ENCODE data around the gene CTRB1. TPM values are rescaled to one million over a fixed set of nuclear protein-coding genes. Genes with fewer than 3 reads are reported as not detected.

CTRB1 gene
- total and polyA plus RNA-seq, 2 of the 13 experiments (the other 11 are each of a cell fraction or from before 2014, with no cell fraction given) = not detected

DNA sequence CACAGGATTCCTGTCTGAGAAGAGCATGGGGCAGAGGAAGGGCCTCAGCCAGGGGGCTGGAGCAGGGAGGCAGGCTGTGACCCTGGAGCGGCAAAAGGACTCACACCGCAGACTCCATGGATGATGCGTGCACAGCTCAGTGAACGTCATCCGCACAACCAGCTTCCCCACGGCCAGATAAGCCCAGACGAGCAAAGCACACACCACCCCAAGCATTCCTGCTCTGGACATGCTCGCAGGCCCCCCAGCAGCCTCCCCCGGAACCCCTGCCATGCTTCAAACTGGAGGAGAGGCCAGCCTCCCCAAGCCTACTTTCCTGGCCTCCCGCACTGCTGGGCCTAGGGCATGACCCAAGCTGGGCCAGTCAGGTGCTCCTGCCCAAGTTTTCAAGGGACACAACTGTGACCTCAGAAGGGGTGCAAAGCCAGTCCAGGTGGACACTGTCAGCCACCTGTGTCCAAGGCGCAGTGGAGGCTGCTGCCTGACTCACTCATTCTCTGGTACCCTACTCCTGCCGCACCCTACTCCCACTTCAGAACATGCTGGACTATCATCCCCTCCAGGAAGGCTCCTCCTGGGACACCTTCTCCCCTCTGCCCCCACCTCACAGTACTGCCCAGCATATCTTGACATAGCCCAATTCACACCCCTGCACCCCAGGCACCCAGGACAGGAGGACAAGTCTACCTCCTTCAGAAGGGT, 27.9 kb downstream of the CTRB1 start (continued):
- TF ChIP-seq CENPX (CRISPR knock-in tag; IDR thresholded peaks at IDR 0.05) (no peak), TP53 (CRISPR knock-in tag; conservative IDR thresholded peaks at IDR 0.05) (0 out of 2 replicates have a peak, but pooled peaks have one; percentile 11), ZBTB38 (CRISPR knock-in tag; IDR thresholded peaks at IDR 0.05) (peak; percentile 99), XBP1 (CRISPR knock-in tag; IDR thresholded peaks at IDR 0.05) (no peak), FOSL1 (CRISPR knock-in tag; IDR thresholded peaks at IDR 0.05; ENCODE audit: borderline replicate concordance) (no peak), POLR2AphosphoS5 (IDR thresholded peaks at IDR 0.05; ENCODE audit: low read depth, low read length) (0 out of 2 replicates have a peak, but pooled peaks have one; percentile 31), ZNF430 (CRISPR knock-in tag; IDR thresholded peaks at IDR 0.05) (peak; percentile 57; the same call in 1 of the 2 replicates), ZC3H13 (CRISPR knock-in tag; IDR thresholded peaks at IDR 0.05) (peak; percentile 66; the same call in 1 of the 2 replicates), ZNF317 (CRISPR knock-in tag; IDR thresholded peaks at IDR 0.05) (no peak), FOXA3 (CRISPR knock-in tag; IDR thresholded peaks at IDR 0.05) (no peak), ZNF614 (CRISPR knock-in tag; IDR thresholded peaks at IDR 0.05; ENCODE audit: borderline replicate concordance) (no peak)
- TF ChIP-seq, protein P1, sequence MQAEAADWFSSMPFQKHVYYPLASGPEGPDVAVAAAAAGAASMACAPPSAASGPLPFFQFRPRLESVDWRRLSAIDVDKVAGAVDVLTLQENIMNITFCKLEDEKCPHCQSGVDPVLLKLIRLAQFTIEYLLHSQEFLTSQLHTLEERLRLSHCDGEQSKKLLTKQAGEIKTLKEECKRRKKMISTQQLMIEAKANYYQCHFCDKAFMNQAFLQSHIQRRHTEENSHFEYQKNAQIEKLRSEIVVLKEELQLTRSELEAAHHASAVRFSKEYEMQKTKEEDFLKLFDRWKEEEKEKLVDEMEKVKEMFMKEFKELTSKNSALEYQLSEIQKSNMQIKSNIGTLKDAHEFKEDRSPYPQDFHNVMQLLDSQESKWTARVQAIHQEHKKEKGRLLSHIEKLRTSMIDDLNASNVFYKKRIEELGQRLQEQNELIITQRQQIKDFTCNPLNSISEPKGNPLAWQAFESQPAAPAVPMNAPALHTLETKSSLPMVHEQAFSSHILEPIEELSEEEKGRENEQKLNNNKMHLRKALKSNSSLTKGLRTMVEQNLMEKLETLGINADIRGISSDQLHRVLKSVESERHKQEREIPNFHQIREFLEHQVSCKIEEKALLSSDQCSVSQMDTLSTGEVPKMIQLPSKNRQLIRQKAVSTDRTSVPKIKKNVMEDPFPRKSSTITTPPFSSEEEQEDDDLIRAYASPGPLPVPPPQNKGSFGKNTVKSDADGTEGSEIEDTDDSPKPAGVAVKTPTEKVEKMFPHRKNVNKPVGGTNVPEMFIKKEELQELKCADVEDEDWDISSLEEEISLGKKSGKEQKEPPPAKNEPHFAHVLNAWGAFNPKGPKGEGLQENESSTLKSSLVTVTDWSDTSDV (CRISPR knock-in tag; IDR thresholded peaks at IDR 0.05) = no peak
- TF ChIP-seq, protein P2, sequence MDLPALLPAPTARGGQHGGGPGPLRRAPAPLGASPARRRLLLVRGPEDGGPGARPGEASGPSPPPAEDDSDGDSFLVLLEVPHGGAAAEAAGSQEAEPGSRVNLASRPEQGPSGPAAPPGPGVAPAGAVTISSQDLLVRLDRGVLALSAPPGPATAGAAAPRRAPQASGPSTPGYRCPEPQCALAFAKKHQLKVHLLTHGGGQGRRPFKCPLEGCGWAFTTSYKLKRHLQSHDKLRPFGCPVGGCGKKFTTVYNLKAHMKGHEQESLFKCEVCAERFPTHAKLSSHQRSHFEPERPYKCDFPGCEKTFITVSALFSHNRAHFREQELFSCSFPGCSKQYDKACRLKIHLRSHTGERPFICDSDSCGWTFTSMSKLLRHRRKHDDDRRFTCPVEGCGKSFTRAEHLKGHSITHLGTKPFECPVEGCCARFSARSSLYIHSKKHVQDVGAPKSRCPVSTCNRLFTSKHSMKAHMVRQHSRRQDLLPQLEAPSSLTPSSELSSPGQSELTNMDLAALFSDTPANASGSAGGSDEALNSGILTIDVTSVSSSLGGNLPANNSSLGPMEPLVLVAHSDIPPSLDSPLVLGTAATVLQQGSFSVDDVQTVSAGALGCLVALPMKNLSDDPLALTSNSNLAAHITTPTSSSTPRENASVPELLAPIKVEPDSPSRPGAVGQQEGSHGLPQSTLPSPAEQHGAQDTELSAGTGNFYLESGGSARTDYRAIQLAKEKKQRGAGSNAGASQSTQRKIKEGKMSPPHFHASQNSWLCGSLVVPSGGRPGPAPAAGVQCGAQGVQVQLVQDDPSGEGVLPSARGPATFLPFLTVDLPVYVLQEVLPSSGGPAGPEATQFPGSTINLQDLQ (CRISPR knock-in tag; IDR thresholded peaks at IDR 0.05) = no peak
- TF ChIP-seq, protein P3, sequence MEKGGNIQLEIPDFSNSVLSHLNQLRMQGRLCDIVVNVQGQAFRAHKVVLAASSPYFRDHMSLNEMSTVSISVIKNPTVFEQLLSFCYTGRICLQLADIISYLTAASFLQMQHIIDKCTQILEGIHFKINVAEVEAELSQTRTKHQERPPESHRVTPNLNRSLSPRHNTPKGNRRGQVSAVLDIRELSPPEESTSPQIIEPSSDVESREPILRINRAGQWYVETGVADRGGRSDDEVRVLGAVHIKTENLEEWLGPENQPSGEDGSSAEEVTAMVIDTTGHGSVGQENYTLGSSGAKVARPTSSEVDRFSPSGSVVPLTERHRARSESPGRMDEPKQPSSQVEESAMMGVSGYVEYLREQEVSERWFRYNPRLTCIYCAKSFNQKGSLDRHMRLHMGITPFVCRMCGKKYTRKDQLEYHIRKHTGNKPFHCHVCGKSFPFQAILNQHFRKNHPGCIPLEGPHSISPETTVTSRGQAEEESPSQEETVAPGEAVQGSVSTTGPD (CRISPR knock-in tag; IDR thresholded peaks at IDR 0.05) = no peak
- TF ChIP-seq, protein P4, sequence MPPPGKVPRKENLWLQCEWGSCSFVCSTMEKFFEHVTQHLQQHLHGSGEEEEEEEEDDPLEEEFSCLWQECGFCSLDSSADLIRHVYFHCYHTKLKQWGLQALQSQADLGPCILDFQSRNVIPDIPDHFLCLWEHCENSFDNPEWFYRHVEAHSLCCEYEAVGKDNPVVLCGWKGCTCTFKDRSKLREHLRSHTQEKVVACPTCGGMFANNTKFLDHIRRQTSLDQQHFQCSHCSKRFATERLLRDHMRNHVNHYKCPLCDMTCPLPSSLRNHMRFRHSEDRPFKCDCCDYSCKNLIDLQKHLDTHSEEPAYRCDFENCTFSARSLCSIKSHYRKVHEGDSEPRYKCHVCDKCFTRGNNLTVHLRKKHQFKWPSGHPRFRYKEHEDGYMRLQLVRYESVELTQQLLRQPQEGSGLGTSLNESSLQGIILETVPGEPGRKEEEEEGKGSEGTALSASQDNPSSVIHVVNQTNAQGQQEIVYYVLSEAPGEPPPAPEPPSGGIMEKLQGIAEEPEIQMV (CRISPR knock-in tag; IDR thresholded peaks at IDR 0.05; ENCODE audit: low read depth) = no peak
- TF ChIP-seq, protein P5, sequence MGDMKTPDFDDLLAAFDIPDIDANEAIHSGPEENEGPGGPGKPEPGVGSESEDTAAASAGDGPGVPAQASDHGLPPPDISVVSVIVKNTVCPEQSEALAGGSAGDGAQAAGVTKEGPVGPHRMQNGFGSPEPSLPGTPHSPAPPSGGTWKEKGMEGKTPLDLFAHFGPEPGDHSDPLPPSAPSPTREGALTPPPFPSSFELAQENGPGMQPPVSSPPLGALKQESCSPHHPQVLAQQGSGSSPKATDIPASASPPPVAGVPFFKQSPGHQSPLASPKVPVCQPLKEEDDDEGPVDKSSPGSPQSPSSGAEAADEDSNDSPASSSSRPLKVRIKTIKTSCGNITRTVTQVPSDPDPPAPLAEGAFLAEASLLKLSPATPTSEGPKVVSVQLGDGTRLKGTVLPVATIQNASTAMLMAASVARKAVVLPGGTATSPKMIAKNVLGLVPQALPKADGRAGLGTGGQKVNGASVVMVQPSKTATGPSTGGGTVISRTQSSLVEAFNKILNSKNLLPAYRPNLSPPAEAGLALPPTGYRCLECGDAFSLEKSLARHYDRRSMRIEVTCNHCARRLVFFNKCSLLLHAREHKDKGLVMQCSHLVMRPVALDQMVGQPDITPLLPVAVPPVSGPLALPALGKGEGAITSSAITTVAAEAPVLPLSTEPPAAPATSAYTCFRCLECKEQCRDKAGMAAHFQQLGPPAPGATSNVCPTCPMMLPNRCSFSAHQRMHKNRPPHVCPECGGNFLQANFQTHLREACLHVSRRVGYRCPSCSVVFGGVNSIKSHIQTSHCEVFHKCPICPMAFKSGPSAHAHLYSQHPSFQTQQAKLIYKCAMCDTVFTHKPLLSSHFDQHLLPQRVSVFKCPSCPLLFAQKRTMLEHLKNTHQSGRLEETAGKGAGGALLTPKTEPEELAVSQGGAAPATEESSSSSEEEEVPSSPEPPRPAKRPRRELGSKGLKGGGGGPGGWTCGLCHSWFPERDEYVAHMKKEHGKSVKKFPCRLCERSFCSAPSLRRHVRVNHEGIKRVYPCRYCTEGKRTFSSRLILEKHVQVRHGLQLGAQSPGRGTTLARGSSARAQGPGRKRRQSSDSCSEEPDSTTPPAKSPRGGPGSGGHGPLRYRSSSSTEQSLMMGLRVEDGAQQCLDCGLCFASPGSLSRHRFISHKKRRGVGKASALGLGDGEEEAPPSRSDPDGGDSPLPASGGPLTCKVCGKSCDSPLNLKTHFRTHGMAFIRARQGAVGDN (CRISPR knock-in tag; IDR thresholded peaks at IDR 0.05) = peak; percentile 70
